Ascending aorta (tissue), 2 donors: ENCODE results near the gene NKAIN1. TPM values are rescaled to one million over a fixed set of nuclear protein-coding genes. Genes with fewer than 3 reads are reported as not detected.

Source experiments
- DNase-seq, 2 donors: peaks; one replicate each; pipeline ENCODE4 v3.0.0-alpha.2; 2019; ENCODE audit warnings: low spot score in 2 of 2
- H3K27ac ChIP-seq, 2 donors: fragments of 200-600 bp; sonication (generic); one replicate each; pipeline ENCODE4 v1.5.1; 2016 to 2017; ENCODE audit warnings: mild to moderate bottlenecking in 1 of 2
- H3K27me3 ChIP-seq: fragments of 200-600 bp; sonication (generic); one replicate; pipeline ENCODE4 v1.5.1; 2017
- H3K36me3 ChIP-seq, 2 donors: fragments of 200-600 bp; sonication (generic); one replicate each; pipeline ENCODE4 v1.5.1; 2016
- H3K4me1 ChIP-seq, 2 donors: fragments of 200-600 bp; sonication (generic); one replicate each; pipeline ENCODE4 v1.5.1; 2016 to 2017; ENCODE audit warnings: mild to moderate bottlenecking in 1 of 2
- H3K4me3 ChIP-seq, 2 donors: fragments of 200-600 bp; sonication (generic); one replicate each; pipeline ENCODE4 v1.5.1; 2016 to 2017; ENCODE audit warnings: mild to moderate bottlenecking in 1 of 2
- H3K9me3 ChIP-seq, 2 donors: fragments of 200-600 bp; sonication (generic); one replicate each; pipeline ENCODE4 v1.5.1; 2016
- intact Hi-C: fragments of 100-400 bp; cut with DNase I; formaldehyde crosslinking; loops from one replicate; pipeline ENCODE4 v1.15.1; 2023
- total RNA-seq: library from RNA; depleted of rRNA; stranded (reverse); fragments of >200 nt; gene quantifications from one replicate; pipeline ENCODE4 v1.1.0, GENCODE V29; 2016
- TF ChIP-seq, protein P1 (sequence below), 3 experiments: fragments of 200-600 bp in 2 of 3; fragments of 450-650 bp in 1 of 3; sonication (generic) in 2 of 3; IDR thresholded peaks; one replicate each; pipeline ENCODE4 v1.5.1; 2016 to 2019; ENCODE audit warnings: antibody characterized with exemption in 3 of 3, mild to moderate bottlenecking in 1 of 3, moderate library complexity in 1 of 3

NKAIN1 gene
- total RNA-seq, 1 donor from 2014 or later, result not detected

DNA sequence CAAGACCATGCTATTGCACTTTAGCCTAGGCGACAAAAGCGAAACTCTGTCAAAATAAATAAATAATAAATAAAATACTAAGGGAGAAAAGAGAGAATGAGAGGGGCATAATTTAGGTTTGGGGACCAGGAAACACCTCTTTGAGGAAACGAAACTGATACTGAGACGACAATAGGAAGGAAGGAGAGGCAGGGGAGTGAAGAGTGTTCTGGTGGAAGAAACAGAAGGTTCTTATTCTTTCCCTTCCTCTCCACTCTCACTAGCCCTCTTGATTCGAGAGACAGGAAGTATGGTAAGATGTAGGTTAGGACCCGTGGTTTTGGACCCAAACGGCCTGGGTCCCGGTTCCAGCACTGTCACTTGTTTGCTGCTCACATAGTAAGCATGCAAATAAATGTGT, 1.6 kb upstream of the NKAIN1 start:
- H3K9me3 ChIP-seq, result no peaks in the 10 kb centered on the region
- TF ChIP-seq, protein P1, sequence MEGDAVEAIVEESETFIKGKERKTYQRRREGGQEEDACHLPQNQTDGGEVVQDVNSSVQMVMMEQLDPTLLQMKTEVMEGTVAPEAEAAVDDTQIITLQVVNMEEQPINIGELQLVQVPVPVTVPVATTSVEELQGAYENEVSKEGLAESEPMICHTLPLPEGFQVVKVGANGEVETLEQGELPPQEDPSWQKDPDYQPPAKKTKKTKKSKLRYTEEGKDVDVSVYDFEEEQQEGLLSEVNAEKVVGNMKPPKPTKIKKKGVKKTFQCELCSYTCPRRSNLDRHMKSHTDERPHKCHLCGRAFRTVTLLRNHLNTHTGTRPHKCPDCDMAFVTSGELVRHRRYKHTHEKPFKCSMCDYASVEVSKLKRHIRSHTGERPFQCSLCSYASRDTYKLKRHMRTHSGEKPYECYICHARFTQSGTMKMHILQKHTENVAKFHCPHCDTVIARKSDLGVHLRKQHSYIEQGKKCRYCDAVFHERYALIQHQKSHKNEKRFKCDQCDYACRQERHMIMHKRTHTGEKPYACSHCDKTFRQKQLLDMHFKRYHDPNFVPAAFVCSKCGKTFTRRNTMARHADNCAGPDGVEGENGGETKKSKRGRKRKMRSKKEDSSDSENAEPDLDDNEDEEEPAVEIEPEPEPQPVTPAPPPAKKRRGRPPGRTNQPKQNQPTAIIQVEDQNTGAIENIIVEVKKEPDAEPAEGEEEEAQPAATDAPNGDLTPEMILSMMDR (IDR thresholded peaks at IDR 0.05), result no peak
- intact Hi-C loops, result no loop called here
- DNase-seq, result no peak
- no peak overlapping the region for H3K27ac ChIP-seq
- H3K4me1 ChIP-seq, result peaks cover 3 to 6% of the 10 kb centered on the region in 2 donors
- no peak overlapping the region for H3K4me3 ChIP-seq
- no peaks in the 10 kb centered on the region for H3K27me3 ChIP-seq
- no peaks in the 10 kb centered on the region for H3K36me3 ChIP-seq

DNA sequence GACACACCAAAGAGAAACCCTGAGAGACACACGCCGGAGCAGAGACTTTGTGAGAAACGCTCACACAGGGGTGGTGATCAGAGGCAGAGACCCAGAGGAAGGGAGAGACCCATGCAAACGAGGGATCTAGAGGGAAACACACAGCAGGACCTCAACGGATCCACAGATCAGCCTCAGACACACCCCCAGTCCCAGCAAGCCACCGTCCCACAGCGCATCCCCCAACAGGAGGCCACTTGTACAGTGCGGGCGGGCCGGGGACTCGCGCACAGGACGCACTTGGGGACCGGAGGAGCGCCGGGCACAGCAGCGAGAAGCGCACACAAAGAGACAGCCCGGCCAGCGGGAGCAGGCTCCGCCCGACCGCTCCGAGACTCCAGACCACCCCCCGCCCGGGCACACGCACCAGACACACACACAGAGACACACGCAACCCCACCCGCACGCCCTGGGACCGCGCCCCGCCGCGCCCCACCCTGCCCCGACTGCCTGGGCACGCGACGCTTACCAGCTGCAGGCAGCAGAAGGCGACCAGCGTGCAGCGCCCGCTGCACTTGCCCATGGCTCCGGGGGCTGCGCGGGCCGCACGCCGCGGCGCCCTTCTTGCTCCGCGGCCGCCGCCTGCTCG, 587 bp downstream of the NKAIN1 start:
- Histone ChIP-seq H3K27ac (no peak overlapping the region), H3K4me3 (peak overlapping the region; percentile 48 to 60), H3K36me3 (no peaks in the 10 kb centered on the region), H3K27me3 (no peaks in the 10 kb centered on the region), H3K9me3 (no peaks in the 10 kb centered on the region), H3K4me1 (peaks cover 3 to 6% of the 10 kb centered on the region in 2 donors)
- DNase-seq, result no peak
- TF ChIP-seq, protein P1 (IDR thresholded peaks at IDR 0.05), result no peak
- intact Hi-C loops, result no loop called here

DNA sequence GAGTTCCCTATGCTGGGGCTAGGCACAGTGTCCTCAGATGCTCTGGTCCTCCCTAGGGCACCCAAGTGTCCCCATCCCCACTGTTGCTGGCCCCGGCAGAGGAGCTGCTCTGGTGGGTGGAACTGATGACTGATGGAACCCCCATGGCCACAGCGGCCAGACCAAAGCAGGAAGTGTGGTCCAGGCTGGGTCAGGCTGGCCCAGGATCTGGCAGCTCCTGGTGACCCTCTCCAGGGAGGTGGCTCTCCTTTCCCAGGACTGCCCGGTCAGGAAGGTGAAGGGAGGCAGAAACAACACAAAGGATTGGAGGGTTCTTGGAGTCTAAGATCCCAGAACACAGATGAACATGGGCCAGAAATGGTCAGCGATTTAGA, 1.1 kb downstream of the NKAIN1 start:
- Histone ChIP-seq H3K9me3 (no peaks in the 10 kb centered on the region), H3K4me1 (peaks cover 3 to 6% of the 10 kb centered on the region in 2 donors), H3K27me3 (no peaks in the 10 kb centered on the region), H3K36me3 (no peaks in the 10 kb centered on the region), H3K27ac (no peak overlapping the region), H3K4me3 (no peak overlapping the region)
- no peak for DNase-seq
- TF ChIP-seq, protein P1 (IDR thresholded peaks at IDR 0.05), result no peak
- intact Hi-C loops, result no loop called here

DNA sequence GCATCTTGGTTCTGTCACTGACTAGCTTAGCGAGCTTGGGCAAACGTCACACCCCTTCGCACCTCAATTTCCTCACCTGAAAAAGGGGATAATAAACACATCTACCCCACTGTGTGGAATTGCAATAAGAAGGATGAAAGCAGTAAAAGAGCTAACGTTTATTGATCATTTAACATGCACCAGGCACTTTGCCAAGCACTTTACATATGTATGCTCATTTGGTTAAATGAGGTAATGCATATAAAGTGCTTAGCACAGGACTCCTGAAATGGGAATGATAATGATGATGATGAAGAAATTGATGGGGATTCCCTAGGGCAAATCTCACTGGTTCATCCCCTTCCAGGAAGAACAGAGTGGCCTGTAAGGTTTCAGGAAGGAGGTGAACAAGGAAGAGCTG, 4.8 kb downstream of the NKAIN1 start:
- DNase-seq, result no peak
- Histone ChIP-seq H3K9me3 (no peaks in the 10 kb centered on the region), H3K4me1 (peaks cover 3 to 6% of the 10 kb centered on the region in 2 donors), H3K36me3 (no peaks in the 10 kb centered on the region), H3K4me3 (no peak overlapping the region), H3K27ac (no peak overlapping the region), H3K27me3 (no peaks in the 10 kb centered on the region)
- intact Hi-C loops, result no loop called here
- TF ChIP-seq, protein P1 (IDR thresholded peaks at IDR 0.05), result no peak

DNA sequence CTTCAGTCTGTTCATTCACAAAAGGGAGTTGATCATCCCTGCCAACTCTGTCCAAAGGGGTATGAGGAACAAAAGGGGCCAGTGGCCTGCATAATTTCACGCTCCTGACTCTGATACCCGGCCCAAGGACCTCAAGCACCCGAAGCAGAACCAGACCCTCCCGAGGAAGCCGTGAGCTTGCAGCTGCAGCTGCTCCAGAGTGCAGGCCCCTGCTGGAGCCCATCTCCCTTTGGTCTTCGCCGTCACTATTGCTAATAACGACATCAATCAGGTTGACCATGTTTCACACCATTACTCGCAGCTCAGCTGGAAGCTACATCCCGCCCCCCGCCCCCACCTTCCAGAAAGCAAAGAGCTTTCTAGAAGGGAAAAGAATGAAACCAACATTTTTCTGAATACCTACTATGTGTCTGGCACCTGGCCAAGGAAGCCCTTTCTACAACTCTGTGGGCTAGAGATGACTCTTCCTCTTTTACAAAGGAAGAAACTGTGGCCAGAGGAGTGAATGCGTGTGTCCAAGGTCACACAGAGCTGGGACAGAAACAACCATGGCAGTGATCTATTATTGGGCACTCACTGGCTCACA, 5.5 kb downstream of the NKAIN1 start:
- TF ChIP-seq, protein P1 (IDR thresholded peaks at IDR 0.05), result no peak
- intact Hi-C loops, result no loop called here
- Histone ChIP-seq H3K4me3 (no peak overlapping the region), H3K27ac (no peak overlapping the region), H3K9me3 (no peaks in the 10 kb centered on the region), H3K27me3 (no peaks in the 10 kb centered on the region), H3K4me1 (peaks cover 0 to 5% of the 10 kb centered on the region in 2 donors), H3K36me3 (no peaks in the 10 kb centered on the region)
- DNase-seq, result no peak
